GM12891 (cell line): ENCODE data around the gene PYGM.
A peak's percentile ranks its signal among the peaks of the same experiment; 100 is the strongest.

Experiments used
- DNase-seq: peaks from one replicate; pipeline ENCODE4 v3.0.0; 2011; ENCODE audit warnings: low spot score; ENCODE audit not compliant: insufficient read length
- FAIRE-seq: peaks from 2 replicates; lab custom pipeline; 2011; peaks lifted over from hg19 to GRCh38; lab: Jason Lieb, UNC
- PAX5 ChIP-seq: IDR thresholded peaks from 2 replicates; pipeline ENCODE4 v1.6.1; 2011; ENCODE audit warnings: low read length, moderate library complexity, mild to moderate bottlenecking; ENCODE audit not compliant: insufficient read depth, severe bottlenecking
- POLR2A ChIP-seq: IDR thresholded peaks from 2 replicates; pipeline ENCODE4 v1.6.1; 2011; ENCODE audit warnings: low read depth, low read length, control low read depth
- POLR2AphosphoS5 ChIP-seq: IDR thresholded peaks from 2 replicates; pipeline ENCODE4 v1.6.1; 2011; ENCODE audit warnings: low read depth, low read length, control low read depth
- POU2F2 ChIP-seq: IDR thresholded peaks from 2 replicates; pipeline ENCODE4 v1.6.1; 2011; ENCODE audit warnings: low read depth, mild to moderate bottlenecking, control low read depth, low read length, moderate library complexity
- SPI1 ChIP-seq: IDR thresholded peaks from 2 replicates; pipeline ENCODE4 v1.6.1; 2011; ENCODE audit warnings: low read depth, low read length, control low read depth
- TAF1 ChIP-seq: IDR thresholded peaks from 2 replicates; pipeline ENCODE4 v1.6.1; 2011; ENCODE audit warnings: low read depth, low read length, control low read depth

Gene PYGM

GRCh38 chr11:64745521-64746328 is 14.0 kb downstream of the PYGM start:
- peak; percentile 83 for FAIRE-seq
- TF ChIP-seq POU2F2: no peak
- peak; percentile 82 for DNase-seq

DNA sequence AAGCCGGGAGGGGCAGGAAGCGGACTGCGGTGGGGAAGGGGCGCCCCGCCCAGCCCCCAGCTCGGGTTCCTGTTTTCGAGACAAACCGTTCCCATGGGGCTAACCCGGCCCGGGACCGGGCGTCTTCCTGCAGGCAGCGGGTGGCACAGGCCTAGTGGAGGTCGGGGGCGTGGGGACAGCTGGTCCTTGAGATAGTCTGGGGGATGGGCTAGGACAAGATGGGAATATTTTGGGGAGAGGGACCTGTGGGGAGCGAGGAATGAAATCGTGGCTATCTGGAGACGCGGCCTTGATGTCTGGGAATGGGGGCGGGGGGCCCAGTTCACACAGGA is 14.6 kb downstream of the PYGM start:
- DNase-seq (peak; percentile 72), FAIRE-seq (no peak)
- TF ChIP-seq POLR2AphosphoS5 (no peak), POU2F2 (no peak), PAX5 (no peak), SPI1 (peak; percentile 51; the same call in 1 of the 2 replicates), TAF1 (no peak), POLR2A (no peak)

- DNase-seq (no peak), FAIRE-seq (no peak)
- no peak for TF ChIP-seq POLR2AphosphoS5
- TF ChIP-seq PAX5: no peak
- TF ChIP-seq SPI1: no peak
- no peak for TF ChIP-seq TAF1
- TF ChIP-seq POLR2A: no peak
- no peak for TF ChIP-seq POU2F2
Measured at GRCh38 chr11:64744544-64745188, 15.1 kb downstream of the PYGM start.

- peak; percentile 73 for DNase-seq
- TF ChIP-seq SPI1 (no peak), POLR2A (no peak), POLR2AphosphoS5 (no peak), POU2F2 (no peak), PAX5 (no peak), TAF1 (no peak)
- FAIRE-seq: peak; percentile 91
Measured at GRCh38 chr11:64743591-64744543, 15.9 kb downstream of the PYGM start, which contains the start of gene RASGRP2. Gene RASGRP2 (minus strand): TSS chr11:64744142. CDS start chr11:64742866, 1,276 bp downstream.

- peak; percentile 91 for FAIRE-seq
- peak; percentile 96 for DNase-seq
- TF ChIP-seq TAF1: no peak
Measured at GRCh38 chr11:64742889-64743590, 16.7 kb downstream of the PYGM start.

GRCh38 chr11:64742087-64742888 is 17.5 kb downstream of the PYGM start:
- peak; percentile 72 for DNase-seq
- peak; percentile 40 for FAIRE-seq
- TF ChIP-seq PAX5 (no peak), SPI1 (no peak), POLR2AphosphoS5 (no peak), POLR2A (no peak), POU2F2 (no peak), TAF1 (no peak)

- DNase-seq (no peak), FAIRE-seq (no peak)
- TF ChIP-seq PAX5 (no peak), POLR2AphosphoS5 (no peak), TAF1 (no peak), SPI1 (no peak), POLR2A (no peak), POU2F2 (no peak)
Measured at GRCh38 chr11:64741375-64742086, 18.2 kb downstream of the PYGM start.

GRCh38 chr11:64739871-64740270 is 19.9 kb downstream of the PYGM start:
- DNase-seq (no peak), FAIRE-seq (no peak)
- TF ChIP-seq PAX5 (no peak), TAF1 (no peak), POLR2AphosphoS5 (no peak), SPI1 (no peak), POLR2A (no peak), POU2F2 (no peak)
